AG04449 (cell line): ENCODE measurements around the gene RPRD2.

Source experiments
- CTCF ChIA-PET: fragments of 350-600 bp; formaldehyde crosslinking; extraction: SDS; loops from one replicate; lab custom pipeline; 2021; ENCODE audit warnings: antibody characterized with exemption; lab: Yijun Ruan, JAX
- POLR2A ChIA-PET: fragments of 400-600, 350-600 bp; formaldehyde crosslinking; extraction: SDS; loops from one replicate; lab custom pipeline; 2020; ENCODE audit warnings: antibody characterized with exemption, inconsistent platforms; lab: Yijun Ruan, JAX
- DNase-seq: peaks from one replicate; pipeline ENCODE4 v3.0.0-alpha.2; 2010; ENCODE audit warnings: low read depth, low spot score
- H3K4me3 ChIP-seq: 2 replicates; pipeline ENCODE4 v1.5.1; 2011; ENCODE audit warnings: low read depth, mild to moderate bottlenecking, control low read depth, low read length
- CTCF ChIP-seq: IDR thresholded peaks from one replicate; pipeline ENCODE4 v1.5.1; 2011; ENCODE audit warnings: mild to moderate bottlenecking, moderate library complexity, low read length, control low read depth, inconsistent platforms; ENCODE audit not compliant: insufficient read depth; ENCODE audit errors: missing control alignments

Gene RPRD2

GRCh38 chr1:150409504-150410362, 45.8 kb downstream of the RPRD2 start:
- no peak for TF ChIP-seq CTCF
- POLR2A ChIA-PET = no interaction called here
- no peak overlapping the region for H3K4me3 ChIP-seq
- CTCF ChIA-PET = interaction anchor here (1.0 kb wide), 1 partner anchor 154 kb away, joined by 3 read pairs; no protein-coding TSS in a partner anchor
- DNase-seq = no peak

- no peak overlapping the region for H3K4me3 ChIP-seq
- no peak for DNase-seq
- CTCF ChIA-PET = no interaction called here
- TF ChIP-seq CTCF = no peak
- POLR2A ChIA-PET = no interaction called here
These were observed 46.7 kb downstream of the RPRD2 start for GRCh38 chr1:150410582-150411101.

GRCh38 chr1:150414592-150414991, 50.6 kb downstream of the RPRD2 start:
- H3K4me3 ChIP-seq = no peak overlapping the region
- CTCF ChIA-PET = interaction anchor here (1.1 to 1.7 kb wide), 3 partner anchors 10 to 118 kb away, joined by 3 to 4 read pairs (median 3); no protein-coding TSS in a partner anchor
- TF ChIP-seq CTCF = no peak
- no peak for DNase-seq
- POLR2A ChIA-PET = no interaction called here

DNA sequence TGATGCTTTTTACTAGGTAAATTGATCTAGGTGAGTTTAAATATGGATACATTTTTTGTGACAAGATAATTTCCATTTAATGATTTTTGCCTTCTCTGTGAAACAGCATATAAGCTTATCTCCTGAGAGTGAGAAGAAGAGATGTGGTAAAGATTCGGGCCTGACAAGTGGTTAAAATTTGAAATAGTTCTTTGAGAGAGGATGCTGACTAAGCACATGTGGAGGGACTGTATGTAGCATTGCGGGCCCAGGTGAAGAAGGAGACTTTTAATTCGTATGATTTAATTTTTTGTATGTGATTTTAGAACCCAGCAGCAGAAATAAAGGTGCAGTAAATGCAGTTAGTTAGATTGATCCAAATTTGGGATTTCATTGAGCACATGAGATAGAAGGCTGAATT, 51.9 kb downstream of the RPRD2 start:
- H3K4me3 ChIP-seq = no peak overlapping the region
- POLR2A ChIA-PET = no interaction called here
- no peak for TF ChIP-seq CTCF
- no peak for DNase-seq
- CTCF ChIA-PET = interaction anchor here (0.7 to 1.3 kb wide), 2 partner anchors 14 to 49 kb away, joined by 3 read pairs; no protein-coding TSS in a partner anchor

GRCh38 chr1:150420560-150421265, 56.8 kb downstream of the RPRD2 start:
- no peak for DNase-seq
- CTCF ChIA-PET = interaction anchor here (2.9 kb wide), 1 partner anchor 9 kb away, joined by 11 read pairs; no protein-coding TSS in a partner anchor
- TF ChIP-seq CTCF = no peak
- POLR2A ChIA-PET = no interaction called here
- no peak overlapping the region for H3K4me3 ChIP-seq

DNA sequence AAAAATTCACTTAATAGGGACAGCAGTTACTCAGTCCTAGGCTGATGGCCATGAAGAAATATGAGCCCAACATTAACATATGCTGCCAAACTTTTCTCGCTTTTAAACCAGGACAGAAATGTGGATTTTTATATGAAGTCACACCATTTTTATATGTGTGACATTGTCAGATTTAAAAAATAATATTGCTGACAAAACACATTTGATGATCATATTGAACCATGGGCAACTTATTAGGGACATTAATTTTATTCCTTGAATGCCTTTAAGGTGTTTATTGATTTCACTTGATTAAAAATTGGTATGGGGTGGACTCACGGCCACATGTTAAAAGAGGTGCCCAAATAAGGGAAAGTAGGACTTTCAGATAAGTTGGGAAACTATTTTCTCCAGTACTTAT, 58.6 kb downstream of the RPRD2 start:
- CTCF ChIA-PET = no interaction called here
- DNase-seq = no peak
- TF ChIP-seq CTCF = no peak
- POLR2A ChIA-PET = no interaction called here
- H3K4me3 ChIP-seq = no peak overlapping the region
